Body of pancreas (tissue), 4 donors: ENCODE results near the gene PARK7.

Experiments used
- CTCF ChIP-seq, 7 experiments: fragments of 450-650 bp in 4 of 7; fragments of 200-600 bp in 3 of 7; sonication (generic) in 3 of 7; IDR thresholded peaks; one replicate each; pipeline ENCODE4 v1.5.1; 2016 to 2019; ENCODE audit warnings: antibody characterized with exemption in 7 of 7
- POLR2A ChIP-seq, 3 donors: fragments of 450-650 bp; IDR thresholded peaks; one replicate each; pipeline ENCODE4 v1.6.1; 2016; ENCODE audit warnings: antibody characterized with exemption in 3 of 3, mild to moderate bottlenecking in 2 of 3

DNA sequence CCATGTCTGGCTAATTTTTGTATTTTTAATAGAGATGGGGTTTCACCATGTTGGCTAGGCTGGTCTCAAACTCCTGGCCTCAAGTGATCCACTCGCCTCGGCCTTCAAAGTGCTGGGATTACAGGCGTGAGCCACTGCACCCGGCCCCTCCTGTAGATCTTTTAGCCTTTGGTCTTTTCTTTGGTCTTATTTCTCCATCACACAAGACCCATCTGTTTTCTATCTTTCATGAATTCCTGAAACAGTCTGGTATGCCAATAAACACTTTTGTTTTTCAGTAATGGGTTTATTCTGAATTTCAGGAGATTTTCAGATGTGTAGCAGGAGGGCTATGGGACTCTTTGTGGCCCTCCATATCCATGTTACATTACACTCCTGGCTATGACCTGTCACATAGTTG is 41.4 kb downstream of the PARK7 start:
- TF ChIP-seq POLR2A (IDR thresholded peaks at IDR 0.05): no peak
- no peak for TF ChIP-seq CTCF (IDR thresholded peaks at IDR 0.05)
